LHCN-M2 (cell line): ENCODE measurements around the gene CLNK. TPM values are rescaled to one million over a fixed set of nuclear protein-coding genes. Genes with fewer than 3 reads are reported as not detected.

Experiments
- DNase-seq: peaks from one replicate; pipeline ENCODE4 v3.0.0-alpha.2; 2012; ENCODE audit warnings: low read depth
- total RNA-seq: library from RNA; depleted of rRNA; stranded (reverse); fragments of >200 nt; gene quantifications from 2 replicates; pipeline ENCODE4 v1.2.3, GENCODE V29; 2014

Gene CLNK
- total RNA-seq, 1 experiment from 2014 or later, result not detected

DNA sequence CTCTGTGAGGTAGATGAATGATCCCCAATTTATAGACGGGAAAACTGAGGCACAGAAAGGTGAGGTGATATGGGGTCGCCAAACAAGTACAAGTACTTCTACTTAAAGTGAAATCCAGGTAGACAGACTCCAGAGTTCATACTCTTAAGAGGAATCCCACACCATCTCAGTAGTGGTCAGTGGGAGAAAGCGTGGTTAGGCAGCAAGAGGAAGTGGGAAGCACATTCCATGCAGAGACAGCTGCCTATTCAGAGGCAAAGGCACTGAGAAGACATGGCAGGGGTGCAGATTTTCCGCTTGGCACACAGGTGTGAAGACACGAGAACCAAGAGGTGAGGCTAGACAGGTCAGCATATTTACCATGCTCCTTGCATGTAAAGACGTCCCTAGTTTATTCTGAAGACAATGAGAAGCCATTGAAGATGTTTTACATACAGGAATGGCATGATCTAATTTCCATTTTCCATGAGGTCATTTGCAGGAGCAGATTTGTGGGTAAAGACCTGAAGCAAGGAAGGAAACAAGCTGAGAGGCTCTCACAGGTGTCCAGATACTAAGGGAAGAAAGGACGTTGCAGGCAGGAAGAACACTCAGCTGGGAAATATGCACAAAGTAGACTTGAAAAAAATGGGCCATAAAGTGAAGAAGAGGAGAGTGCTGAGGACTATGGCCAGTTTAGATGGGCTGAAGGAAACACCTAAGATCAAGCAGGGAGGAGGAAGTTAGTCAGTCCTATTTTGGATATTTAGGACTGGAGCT, 17.3 kb upstream of the CLNK start:
- peak; percentile 77 for DNase-seq

DNA sequence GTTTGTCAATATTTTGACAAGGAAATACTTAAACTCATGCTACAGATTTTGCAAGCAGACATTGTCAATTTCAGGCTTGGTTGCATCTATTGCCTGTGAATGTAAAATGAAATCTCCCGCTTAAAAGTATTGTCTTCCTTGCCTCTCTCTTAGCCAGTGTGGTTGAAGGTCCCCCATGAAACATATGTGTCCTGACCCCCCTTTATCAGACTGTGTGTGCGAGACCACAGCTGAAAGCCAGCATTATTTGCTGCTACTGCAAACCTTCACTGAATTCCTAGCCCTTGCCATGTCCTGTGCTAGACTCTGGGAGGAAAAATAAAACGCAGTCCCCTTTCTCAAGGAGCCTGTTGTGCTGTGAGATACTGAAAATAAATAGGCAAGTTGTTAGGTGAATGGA, 16.6 kb upstream of the CLNK start:
- no peak for DNase-seq

DNA sequence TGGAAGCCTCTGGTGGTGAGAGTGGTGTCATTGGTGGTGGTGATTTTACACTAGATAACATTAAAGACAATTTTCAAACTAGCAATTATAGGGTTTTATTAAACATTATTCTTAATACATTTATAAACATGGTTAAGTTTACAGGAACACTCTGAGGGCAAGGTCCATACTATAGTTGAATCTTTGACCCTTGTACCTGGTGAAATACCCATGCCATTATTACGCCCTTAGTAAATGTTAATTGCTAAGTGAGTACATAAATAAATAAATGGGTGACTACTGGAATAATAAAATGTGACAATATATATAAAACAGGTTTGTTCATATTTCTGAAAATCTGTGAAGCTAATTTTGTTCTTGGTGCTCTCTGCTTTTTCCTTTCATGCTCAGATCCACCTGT, 13.6 kb upstream of the CLNK start:
- DNase-seq, result no peak

- no peak for DNase-seq
Measured at GRCh38 chr4:10697086-10697485, 12.5 kb upstream of the CLNK start.

DNA sequence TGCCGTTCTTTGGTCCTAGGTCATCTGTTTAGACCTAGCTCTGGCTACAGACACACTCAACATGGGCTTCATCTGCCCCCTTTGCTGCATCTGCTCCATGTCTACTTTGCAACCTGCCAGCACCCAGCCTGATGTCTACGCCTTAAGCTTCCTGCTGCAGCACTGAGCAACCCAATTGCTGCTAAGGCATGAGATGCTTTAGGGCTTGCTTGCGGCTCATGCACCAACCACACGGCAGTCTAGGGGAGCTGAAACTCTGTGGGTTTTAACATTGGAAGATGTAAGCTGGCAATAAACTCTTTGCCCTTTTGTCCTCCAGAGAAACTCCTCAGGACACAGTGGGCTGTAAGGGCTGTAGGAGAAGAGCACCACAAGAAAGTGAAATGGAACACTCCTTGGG, 11.7 kb upstream of the CLNK start:
- DNase-seq, result no peak

DNA sequence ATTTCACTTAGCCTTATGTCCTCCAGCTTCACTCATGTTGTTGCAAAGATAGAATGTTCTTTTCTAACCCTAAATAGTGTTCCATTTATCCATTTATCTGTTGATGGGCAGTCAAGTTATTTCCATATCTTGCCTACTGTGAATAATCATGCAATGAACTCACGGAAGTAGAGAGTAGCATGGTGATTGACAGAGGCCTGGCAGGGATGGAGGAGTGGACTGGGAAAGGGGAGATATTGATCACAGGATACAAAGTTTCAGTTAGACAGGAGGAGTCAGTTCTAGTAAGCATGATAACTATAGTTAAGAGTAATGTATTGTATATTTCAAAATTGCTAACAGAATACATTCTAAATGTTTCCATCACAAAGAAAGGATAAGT, 10.3 kb upstream of the CLNK start:
- DNase-seq, result no peak

- DNase-seq, result no peak
Measured at GRCh38 chr4:10694151-10694827, 9.7 kb upstream of the CLNK start.

DNA sequence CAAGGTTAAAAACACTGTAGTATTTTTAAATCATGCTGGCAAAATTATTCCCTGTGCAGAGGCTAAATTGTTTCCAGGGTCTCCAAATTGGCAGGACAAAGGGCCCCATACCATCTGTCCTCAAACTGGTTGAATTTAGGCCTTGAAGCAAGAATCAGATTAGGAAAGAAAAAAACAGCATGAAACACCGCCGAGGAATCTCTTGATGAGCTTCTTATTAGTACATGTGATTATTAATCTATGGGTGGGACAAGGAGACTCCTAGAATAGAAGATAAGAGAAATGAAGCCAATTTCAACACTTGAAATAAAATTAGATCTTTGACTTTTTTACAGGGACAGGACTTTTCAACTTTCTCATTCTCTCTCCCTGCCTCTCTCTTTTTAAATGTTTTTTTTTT, 7.1 kb upstream of the CLNK start:
- no peak for DNase-seq

DNA sequence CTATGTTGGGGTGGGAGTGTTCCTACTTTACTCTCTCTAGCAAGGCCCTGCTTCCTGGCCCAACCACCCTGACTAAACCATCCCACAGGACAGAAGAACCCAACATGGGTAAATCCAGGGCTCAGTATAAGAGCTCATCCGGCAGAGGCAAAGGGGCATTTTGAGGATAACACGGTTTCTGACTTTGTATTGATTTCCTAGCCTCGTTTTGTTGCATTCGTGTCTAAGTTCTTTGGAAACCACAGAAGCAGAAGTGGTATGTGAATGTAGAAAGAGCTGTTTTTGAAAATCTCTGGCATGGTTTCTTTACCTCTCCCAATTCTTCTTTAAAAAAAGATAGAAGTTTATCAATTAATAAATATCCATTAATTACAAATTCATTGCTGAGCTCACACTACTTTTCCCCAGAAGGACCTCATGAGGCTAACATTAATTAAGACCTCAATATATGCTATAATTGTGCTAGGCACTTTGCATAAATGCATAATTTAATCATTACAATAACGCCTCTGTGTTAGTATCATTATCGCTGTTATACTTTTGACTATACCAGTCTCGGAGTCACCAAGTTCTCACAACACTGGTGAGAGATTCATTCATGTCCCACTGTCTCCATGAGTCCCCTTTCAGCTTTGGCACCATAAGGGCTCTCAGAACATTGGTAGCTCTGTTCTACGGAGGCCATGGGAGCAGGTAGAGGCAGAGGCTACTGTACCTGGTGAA, 5.8 kb upstream of the CLNK start:
- no peak for DNase-seq

DNA sequence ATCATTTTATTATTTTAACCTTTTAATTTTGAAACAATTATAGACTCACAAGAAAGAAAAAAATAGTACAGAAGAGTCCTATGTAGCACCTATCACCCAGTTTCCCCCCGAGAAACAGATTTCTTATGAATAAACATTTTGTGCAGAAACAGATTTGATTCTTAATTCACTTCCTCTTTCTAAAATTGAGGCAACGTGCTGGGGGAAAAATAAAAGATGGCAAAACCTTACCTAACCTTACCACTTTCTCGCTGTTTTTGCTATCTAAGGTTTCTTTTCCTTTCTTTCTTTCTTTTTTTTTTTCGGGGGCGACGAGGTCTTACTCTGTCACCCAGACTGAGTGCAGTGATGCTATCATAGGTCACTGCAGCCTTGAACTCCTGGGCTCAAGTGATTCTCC, 4.3 kb upstream of the CLNK start:
- no peak for DNase-seq

DNA sequence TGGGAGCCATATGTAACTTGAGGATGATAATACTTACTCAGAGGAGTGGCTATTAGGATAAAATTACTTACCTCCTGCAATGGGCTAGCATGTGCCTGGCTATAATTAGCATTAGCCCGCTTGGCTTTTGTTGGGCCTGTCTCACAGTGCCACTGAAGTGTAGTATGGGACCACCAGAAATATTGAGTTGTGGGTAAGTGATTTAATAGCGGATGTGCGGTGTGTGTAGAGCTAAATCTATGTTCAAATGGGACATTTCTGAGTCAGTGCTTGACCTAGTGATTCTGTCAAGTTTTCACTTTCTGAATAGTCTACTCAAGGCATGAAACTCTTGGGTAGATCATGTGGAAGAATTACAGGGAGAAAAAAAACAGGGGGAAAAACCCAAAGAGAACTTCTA, 3.5 kb upstream of the CLNK start:
- DNase-seq, result no peak

DNA sequence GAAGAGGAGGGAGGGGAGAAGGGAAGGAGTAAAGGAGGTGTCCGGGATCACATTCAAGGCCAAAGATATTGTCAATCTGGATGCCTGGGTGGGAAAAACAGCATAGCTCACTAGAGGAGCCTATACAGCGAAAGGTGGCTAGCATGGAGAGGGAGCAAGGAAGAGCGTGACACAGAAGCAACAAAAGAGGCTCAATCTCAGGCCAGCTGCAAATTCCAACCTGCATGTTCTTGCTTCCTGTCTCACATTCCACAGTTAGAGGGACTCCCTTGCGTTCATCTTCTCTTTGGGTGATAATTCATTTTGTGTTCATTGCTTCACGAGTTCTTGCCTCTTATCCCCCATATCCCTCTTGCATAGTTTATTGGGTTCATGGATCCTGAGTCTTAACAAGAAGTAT, 3.0 kb upstream of the CLNK start:
- no peak for DNase-seq

DNA sequence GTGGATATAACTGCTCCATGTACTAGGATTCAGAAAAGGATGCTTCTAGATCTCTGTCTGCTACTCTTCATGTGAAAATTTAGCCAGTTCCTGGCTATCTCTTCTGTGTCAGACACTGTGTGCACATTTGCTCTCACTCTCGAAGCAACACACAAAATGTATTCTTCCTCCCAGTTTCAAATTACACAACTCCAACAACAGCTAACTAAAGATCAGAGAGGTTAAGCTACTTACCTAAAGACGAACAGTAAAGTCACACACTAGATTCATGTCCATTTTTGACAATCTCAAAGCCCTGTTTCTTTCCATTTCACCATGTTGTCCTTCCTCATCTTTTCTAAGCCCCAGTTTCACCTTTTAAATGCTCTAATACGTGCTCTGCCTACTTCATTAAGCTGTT, 2.2 kb downstream of the CLNK start:
- DNase-seq, result no peak

DNA sequence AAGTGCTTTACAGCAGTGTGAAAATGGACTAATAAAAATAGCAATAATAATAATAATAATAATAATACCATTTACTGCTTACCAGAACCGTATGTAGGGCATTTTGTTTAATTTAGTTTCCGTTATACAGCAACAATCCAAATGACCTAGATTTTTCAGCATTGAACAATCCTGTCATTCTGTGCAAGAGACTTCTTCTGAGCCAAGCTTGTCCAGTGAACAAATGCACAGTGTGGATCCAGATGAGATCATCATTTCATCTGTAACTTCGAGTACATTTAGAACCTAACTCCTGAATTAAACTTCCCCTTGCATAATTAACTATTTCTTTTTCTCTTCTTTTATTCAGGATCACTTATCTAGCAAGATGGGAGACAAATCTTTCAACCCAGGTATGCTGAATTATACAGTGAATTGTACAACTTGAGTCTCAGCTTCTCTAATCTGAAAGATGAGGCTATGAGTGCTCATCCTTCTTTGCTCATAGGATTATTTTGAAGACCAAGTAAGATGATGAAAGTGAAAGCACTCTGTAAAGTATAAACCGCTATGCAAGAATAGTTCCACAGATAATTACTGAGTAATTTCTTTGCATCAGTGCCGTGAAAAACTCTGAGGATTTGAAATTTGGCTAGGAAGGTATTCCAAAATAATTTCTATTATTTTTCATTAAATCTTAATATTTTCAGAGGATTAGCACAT, 6.6 kb downstream of the CLNK start:
- no peak for DNase-seq

GRCh38 chr4:10673817-10674369, 10.7 kb downstream of the CLNK start:
- DNase-seq, result no peak

DNA sequence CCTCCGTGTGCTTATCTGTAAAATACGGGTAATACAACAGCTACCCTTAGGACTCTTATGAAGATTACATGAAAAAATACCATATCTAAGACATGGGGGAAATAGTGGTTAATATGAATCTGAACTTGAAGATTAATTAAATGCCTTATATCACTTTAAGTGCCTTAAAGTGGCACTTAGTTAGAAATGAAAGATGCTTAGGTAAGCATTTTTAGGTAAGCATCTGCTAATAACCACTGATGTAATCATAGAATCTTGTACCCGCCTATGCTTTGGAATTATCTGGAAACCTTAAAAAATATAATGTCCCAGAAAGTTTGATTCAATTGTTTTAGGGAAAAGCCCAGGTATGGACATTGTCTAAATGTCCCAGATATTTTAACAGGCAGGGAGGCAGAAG, 12.2 kb downstream of the CLNK start:
- DNase-seq, result no peak

DNA sequence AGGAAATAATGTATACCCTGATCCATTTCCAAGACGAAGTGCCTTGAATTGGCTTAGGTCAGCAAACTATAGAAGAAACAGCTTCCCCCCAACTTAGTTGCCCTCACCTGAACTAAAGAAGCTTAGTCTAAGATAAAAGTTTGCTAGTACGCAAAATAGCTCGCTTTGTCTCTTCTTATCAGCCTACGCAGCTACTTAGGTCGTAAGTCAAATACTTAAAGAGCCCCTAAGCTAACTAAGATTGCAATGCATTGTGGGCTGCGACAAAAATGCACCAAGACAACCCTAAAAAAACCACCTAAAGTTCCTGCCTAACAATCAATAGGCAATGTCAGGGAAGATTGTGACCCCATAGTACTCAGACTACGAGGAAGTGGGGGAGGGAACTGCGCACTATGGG, 12.8 kb downstream of the CLNK start:
- DNase-seq, result no peak

GRCh38 chr4:10671366-10671765, 13.2 kb downstream of the CLNK start:
- DNase-seq, result no peak

DNA sequence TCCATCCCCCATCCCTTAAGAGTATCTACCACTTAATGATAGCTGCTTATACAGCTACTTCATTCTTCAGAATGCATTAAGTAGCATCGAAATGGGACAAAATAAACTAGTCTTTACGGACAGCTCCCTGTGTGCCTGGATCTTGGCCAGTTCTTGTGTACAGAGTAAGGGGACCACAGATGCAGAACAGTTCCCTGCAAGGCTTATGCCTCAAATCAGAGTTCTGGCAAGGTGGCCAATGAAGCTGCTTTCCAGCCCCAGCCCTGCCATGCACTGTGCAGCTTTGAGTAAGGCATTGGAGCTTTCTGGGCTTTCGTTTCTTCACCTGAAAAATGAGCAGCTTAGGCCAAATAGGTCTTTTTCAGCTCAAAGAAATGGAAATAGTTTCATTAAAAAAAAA, 14.2 kb downstream of the CLNK start:
- no peak for DNase-seq

GRCh38 chr4:10667701-10668326, 16.8 kb downstream of the CLNK start:
- DNase-seq, result no peak

DNA sequence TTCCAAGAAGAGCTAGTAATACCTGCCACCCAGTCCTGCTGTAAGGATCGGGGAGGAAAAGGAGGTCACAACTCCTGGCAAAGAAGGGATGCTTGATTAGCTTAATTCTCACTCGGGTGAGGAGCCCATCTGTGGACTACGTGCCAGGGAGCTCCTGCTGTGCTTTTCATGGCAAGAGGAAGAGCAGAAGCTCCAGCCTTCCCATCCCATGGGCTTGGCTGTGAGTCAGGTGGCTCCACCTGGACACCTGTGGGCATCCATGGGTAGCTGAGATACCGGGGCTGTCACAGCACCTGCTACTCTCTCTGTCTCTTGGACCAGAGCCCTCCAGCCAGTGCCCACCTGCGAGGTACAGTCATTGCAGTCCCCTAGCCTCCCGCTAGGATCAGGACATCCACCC, 18.0 kb downstream of the CLNK start:
- no peak for DNase-seq
